Activated CD4-positive, alpha-beta T cell treated with anti-CD3 and anti-CD28 coated beads, Interleukin-10, Interleukin-2, amounts not matched to agents 100 ng/mL and 50 ng/mL, durations not matched to agents 16 hours and 8 hours (primary cell): ENCODE results near the gene RITA1.
A peak's percentile ranks its signal among the peaks of the same experiment; 100 is the strongest.

Source experiments
- DNase-seq: peaks from one replicate; pipeline ENCODE4 v3.0.0-alpha.2; 2020

RITA1 gene

GRCh38 chr12:113154351-113154973 lies 31.1 kb upstream of the RITA1 start:
- peak; percentile 20 for DNase-seq

- no peak for DNase-seq
Measured at GRCh38 chr12:113155060-113155459, 30.5 kb upstream of the RITA1 start.

DNA sequence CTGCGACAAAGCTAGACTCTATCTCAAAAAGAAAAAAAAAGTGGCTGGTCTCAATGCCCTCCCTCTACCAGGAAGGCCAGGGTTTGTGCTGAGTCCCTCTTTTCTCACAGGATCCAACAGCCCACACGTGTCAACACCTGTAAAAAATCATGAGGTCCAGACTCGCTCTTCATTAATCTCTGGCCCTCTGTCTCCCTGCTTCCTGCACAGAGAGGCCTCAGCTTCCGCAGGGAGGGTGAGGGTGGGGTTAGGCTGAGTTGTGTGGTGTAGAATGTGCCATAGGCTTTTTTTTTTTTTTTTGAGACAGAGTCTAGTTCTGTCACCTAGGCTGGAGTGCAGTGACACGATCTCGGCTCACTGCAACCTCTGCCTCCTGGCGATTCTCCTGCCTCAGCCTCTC lies 29.9 kb upstream of the RITA1 start:
- DNase-seq: no peak

DNA sequence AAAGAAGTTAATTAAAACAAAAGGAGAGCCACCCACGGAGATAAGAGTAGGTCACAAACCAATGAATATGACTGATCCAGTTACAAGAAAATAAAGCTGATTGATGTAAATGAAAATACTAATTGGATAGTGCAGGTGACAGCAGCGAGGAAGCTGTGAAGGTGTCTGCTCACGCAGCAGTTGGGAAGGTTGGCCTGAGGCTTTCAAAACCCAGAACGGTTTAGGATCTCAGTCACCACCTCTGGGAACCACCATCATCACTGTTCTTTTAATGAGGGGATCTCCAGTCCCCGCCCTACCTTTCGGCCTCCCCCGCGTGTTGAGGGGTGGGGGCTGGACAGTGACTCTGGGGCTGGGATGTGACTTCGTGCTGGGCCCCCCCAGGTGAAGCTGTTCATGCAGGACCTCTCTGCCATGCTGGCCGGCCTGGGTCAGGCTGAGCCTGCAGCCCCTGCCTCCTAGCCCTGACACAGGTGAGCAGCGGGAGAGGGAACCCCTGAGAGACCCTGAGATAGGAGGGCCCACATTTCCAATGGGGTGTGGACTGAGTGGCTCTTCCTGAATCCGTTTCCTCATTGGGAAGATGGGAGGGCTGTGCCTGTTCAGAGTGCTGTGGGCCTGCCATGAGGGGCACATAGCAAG lies 28.2 kb upstream of the RITA1 start:
- no peak for DNase-seq

- DNase-seq: no peak
Measured at GRCh38 chr12:113158439-113159203, 26.9 kb upstream of the RITA1 start.

DNA sequence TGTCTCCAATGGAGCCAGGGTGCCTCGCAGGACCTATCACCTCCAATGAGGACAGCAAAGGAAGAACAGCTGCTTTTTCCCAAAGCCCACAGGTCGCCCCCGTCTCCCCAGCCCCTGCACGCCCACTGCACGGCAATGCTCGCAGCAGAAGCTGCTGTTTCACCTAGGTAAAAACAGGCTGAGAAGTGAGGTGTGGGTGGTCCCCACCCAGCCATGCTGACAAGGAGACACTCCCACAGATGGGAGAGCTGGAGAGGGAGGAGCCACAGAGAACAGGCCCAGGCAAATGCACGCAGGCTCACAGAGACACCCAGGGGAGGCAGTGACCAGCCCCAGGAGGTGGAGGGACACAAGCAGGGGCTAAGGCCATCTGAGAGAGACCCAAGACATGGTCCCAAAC lies 25.6 kb upstream of the RITA1 start:
- no peak for DNase-seq

DNA sequence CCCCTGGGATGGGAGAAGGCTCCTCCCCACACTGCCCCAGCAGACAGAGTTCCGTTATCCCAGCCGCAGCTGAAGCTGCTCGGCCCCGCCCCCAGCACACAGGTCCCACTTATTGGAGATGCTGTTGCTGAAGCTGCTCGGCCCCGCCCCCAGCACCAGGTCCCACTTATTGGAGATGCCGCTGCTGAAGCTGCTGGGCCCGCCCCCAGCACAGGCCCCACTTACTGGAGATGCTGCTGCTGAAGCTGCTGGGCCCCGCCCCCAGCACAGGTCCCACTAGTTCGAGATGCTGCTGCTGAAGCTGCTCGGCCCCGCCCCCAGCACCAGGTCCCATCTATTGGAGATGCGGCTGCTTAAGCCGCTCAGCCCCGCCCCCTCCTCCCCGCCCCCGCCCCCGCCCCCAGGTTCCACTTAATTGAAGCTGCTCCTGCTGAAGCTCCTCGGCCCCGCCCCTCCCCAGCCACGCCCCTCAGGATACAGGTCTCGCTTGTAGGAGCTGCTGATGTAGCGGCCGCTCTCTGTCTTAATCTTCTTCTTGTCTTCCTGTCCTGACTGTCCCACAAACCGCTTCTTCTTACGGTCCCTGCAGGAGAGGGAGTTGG lies 24.0 kb upstream of the RITA1 start:
- peak; percentile 49 for DNase-seq

DNA sequence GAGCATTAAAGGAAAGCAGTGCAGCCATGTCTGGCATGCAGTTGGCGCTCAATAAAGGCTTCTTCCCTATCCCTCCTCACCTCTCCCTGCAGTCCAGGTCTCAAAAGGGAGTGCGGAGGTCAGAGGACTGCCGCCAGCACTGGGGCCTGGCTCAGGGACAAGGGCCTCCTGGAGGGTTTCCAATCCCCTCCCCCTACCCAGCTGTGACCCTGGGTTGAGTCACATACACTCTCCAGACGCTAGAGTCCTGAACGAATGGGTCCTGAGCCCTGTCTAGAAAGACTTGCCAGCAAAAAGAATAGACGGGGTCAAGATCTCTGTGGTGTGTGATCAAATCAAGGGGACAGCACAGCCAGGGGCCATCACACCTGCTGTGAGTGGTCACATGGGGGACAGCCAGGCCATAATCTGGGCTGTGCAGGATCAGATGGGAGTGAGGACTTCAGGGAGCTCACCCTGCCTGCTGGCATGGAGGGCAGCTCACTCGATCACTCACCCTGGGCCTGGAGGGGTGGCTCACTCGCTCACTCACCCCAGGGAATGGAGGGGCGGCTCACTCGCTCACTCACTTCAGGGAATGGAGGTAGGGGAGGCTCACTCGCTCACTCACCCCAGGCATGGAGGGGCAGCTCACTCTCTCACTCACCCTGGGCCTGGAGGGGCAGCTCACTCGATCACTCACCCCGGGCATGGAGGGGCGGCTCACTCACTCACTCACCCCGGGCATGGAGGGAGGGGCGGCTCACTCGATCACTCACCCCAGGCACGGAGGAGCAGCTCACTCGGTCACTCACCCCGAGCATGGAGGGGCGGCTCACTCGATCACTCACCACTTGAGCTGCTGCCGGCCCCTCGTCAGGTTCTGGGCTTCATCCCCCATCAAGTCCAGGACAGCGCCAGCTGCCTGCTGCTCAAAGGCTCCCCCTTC lies 23.2 kb upstream of the RITA1 start:
- DNase-seq: no peak

DNA sequence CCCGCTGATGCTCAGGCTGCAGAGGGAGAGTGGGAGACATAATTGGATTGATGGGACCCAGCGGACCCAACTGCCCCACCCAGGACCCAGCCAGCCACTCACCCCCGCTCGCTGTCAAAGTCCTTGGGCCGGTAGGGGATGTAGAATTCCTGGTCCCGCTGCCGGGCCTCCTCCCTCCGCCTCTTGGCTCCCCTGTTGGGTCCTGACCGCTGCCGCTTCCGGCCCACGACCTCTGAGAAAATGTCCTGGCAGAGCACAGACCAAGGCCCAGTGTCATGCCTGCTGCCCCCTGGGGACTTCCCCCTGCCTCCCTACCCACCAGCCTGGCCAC lies 22.5 kb upstream of the RITA1 start:
- DNase-seq: no peak

DNA sequence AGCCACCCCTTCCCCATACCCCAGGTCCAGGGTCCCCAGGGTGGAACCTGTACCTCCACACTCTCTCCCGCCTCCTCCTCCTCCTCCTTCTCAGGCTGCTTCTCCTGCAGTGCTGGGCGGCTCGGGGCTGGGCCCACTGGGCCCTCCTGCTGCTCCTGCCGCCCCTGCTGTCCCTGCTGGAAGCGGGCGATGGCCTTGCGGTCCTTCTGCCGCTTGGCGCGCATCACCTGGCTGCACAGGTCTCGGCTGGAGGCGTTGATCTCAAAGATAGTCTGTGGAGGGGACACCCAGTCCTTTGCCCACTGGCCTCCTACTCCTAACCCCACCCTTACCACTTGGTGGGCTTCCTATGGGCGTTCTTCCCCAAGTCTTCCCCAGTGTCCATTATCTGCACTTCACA lies 21.5 kb upstream of the RITA1 start:
- DNase-seq: no peak

DNA sequence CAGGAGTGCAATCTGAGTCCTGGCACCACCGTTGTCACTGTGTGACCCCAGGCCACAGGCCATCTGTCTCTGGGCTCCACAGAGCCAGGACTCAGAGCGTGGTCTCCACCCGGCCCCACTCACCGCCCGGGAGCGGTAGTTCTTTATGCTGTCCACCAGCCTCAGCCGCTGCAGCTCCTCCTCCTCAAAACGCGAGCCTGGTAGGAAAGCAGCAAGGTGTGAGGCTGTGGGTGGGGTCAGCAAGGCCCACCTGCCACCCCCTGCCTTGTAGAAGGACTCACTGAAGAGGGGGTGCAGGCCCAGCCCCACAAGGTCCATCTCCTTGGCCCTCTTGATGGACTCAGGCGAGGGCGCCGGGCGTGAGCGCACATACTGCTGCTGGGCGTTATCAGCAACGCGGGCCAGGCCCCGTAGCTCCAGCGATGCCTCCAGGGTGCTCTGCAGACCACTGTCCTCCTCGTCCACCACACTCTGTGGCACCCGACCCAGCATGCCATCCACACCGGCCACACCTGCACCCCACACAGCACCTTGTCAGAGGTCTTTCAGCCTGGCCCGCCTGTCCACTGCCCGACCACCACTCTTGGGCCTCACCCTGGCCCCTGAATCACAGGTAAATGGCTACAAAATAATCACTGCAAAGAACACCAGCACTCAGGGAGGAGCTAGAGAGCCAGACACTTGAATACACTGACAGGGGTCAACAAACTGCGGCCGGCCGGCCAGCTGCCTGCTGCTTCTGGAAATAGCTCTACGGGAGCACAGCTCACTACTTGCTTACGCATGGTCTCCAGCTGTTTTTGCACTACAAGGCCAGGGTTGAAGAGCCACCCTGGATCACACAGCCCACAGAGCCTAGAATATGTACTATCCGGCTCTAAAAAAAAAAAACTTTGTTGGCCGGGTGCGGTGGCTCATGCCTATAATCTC lies 19.7 kb upstream of the RITA1 start:
- DNase-seq: no peak

DNA sequence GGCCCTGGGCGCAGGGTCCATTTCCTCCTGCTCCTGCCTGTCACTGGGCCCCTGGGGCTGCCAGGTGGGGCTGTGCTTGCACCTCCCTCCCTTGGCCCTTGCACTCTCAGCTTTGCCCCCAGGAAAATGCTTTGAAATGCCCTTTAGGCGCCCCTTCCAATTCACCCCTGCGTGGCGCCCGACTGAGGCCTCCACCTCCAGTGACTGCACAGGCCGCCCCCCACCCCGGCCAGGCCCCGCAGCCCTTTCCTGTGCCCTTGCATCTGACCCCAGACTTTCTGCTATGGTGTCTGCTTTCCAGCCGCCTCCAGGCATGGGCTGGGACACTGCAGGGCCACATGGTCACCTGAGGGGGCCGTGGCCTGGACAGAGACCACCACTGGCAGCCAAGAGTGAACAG lies 17.7 kb upstream of the RITA1 start:
- no peak for DNase-seq

GRCh38 chr12:113169697-113170096 lies 15.8 kb upstream of the RITA1 start:
- DNase-seq: no peak

GRCh38 chr12:113170457-113170856 lies 15.1 kb upstream of the RITA1 start:
- DNase-seq: no peak

GRCh38 chr12:113170926-113171325 lies 14.6 kb upstream of the RITA1 start:
- DNase-seq: no peak

DNA sequence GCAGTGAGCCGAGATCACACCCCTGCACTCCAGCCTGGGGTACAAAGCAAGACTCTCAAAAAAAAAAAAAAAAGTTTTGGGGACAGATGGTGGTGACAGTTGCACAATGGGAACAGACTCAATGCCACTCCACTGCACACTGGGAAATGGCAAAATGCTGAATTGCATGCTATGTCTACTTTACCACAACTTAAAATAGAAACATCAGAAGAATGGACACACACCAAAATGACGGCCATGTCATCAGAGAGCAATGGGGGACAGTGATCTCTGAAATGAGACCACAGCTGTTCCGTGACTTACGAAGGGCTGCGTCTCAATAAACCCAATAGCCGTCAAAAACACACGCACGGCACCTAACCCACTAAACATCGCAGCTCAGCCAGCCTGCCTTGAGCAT lies 14.0 kb upstream of the RITA1 start:
- no peak for DNase-seq

DNA sequence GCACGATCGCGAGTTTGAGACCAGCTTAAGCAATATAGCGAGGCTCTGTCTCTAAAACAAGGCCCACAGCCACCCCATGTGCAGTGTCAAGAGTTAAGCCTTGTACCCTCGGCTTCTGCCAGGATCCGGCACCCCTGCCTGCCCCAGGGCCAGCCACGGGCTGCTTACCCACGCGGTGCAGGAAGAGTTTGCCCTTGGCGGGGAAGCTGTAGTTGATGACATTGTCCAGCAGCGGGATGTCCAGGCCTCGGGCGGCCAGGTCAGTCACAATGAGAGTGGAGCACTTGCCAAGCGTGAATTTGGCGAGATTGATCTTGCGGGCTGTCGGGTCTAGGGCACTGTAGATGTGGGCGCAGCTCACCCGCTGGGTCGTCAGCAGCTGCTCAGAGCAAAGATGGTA lies 13.3 kb upstream of the RITA1 start:
- DNase-seq: no peak

DNA sequence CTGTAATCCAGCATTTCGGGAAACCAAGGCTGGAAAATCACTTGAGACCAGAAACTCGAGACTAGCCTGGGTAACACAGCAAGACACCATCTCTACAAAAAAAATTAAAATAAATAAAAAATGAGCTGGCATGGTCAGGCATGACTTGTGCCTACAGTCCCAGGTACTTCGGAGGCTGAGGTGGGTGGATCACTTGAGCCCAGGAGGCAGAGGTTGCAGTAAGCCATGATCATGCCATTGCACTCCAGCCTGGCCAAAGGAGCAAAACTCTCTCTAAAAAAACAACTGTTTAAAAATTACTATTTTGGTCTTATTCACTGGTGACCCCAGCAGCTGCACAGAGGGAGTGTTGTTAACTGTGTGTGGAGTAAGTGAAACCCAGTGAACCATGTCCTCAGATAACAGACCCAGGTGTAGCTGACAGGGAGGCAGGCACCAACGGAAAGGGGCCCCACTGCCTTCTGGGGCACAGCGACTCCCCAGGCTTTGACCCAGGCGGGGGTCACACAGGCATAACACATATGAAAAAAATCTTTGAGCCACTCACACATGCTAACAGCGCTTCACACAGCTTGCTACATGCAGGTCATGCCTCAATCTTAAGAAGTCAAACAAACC lies 12.3 kb upstream of the RITA1 start:
- no peak for DNase-seq

DNA sequence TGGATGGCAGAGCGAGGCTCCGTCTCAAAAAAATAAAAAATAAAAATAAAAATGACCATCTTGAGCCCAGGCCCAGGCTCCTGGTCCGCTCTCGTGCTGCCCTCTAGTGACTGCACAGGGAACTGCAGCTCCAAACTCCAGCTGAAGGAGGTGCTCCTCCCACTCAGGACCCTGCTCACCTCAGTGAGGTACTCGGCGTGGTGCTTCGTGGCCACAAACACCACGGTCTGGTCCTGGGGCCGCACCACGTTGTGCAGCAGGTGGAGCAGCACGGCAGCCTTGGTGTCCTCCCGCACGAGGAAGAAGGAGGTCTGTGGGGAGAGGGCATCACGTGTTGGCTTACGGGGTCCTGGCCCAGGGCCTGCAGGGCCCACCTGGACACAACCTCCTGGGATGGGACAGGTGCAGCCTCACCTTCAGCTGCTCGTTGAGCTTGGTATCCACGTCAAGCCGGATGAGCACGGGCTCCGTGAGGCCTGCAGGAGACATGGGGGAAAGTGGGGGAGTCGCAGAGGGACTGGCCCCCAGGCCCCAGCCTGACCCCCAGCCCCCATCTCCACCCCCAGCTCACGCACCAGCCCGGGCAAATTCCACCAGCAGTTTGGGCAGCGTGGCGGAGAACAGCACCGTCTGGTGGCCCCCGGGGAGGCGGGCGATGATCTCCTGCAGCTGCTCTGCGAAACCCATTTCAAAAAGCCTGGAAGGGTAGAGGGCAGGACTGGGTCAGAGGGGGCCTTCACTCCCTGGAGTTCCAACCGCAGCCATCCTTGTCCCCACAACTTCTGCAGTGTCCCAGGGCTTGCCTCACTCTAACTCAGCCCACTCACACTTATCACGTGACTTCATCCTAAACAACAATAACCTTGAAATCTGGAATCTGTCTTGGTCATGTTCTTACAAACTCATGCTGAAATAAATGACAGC lies 10.8 kb upstream of the RITA1 start:
- DNase-seq: peak; percentile 82

DNA sequence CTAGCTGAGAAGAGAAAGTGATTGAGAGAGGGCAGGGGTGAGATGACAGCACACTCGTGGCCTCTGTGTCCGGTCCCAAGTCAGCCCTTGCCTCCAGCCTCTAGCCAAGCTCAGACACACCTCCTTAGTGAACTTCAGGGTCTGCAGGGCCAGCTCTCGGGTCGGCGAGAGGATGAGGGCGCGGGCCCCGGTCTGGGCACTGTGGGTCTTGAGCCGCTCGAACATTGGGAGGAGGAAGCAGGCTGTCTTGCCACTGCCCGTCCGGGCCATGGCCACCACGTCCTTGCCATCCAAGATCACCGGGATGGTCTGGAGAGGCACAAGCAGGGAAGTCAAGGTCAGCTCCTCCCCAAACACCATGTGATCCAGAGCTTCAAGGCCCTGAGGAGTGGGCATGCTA lies 6.5 kb upstream of the RITA1 start:
- no peak for DNase-seq
